IPS-18c (cell line): ENCODE results near the gene MBNL3.
"Not testable (repeated sequence)": the region's sequence is repeated elsewhere in the genome, so short reads cannot be mapped to it uniquely, and the experiment has no call there.

Source experiments
- H3K4me3 ChIP-seq: 2 replicates; pipeline ENCODE4 v1.7.0; 2013; ENCODE audit warnings: low read depth, mild to moderate bottlenecking, low read length, moderate library complexity; ENCODE audit not compliant: insufficient read depth
- H3K9me3 ChIP-seq: one replicate; pipeline ENCODE4 v1.6.1; 2013; ENCODE audit warnings: mild to moderate bottlenecking, low read length, moderate library complexity; ENCODE audit not compliant: control insufficient read depth, insufficient read depth

Gene MBNL3

GRCh38 chrX:132367314-132367713 lies 121.5 kb downstream of the MBNL3 start:
- no peak overlapping the region for H3K4me3 ChIP-seq
- no peaks in the 10 kb centered on the region for H3K9me3 ChIP-seq

GRCh38 chrX:132365490-132365889 lies 123.3 kb downstream of the MBNL3 start:
- Histone ChIP-seq H3K9me3 (no peaks in the 10 kb centered on the region), H3K4me3 (no peak overlapping the region)

- Histone ChIP-seq H3K9me3 (no peaks in the 10 kb centered on the region), H3K4me3 (no peak overlapping the region)
These were observed 124.5 kb downstream of the MBNL3 start for GRCh38 chrX:132364313-132364712.

DNA sequence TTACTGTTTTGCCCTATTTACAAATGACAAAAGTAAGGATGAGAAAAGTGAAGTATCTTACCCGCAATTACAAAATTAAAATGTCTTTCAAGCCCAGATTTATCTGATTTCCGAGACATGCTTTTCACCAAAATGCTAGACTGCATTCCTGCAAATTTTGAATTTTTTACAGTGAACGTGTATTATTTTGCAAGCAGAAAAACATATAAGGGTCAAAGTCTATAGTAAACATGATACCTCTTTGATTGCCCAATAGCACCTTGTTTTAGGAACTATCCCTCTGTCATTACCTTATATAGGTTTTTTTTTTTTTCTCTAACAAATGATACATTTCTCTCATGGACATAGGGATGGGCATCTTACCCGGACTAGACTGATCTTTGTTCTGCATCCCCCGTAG lies 135.4 kb downstream of the MBNL3 start:
- H3K4me3 ChIP-seq = no peak overlapping the region
- H3K9me3 ChIP-seq = peaks cover 2% of the 10 kb centered on the region

DNA sequence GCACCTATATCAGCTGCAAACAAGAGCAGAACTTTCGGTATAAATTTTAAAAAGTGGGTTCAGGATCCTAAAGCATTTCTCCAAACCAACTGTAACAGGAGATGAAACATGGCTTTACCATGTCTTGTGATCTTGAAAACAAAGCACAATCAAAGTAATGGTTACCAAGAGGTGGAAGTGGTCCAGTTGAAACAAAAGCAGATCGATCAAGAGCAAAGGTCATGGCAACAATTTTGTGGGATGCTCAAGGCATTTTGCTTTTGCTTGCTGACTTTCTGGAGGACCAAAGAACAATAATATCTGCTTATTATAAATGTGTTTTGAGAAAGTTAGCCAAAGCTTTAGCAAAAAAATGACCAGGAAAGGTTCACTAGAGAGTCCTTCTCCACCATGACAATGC lies 152.7 kb downstream of the MBNL3 start:
- Histone ChIP-seq H3K9me3 (peaks cover 5% of the 10 kb centered on the region), H3K4me3 (no peak overlapping the region)

GRCh38 chrX:132333351-132333750 lies 155.5 kb downstream of the MBNL3 start:
- Histone ChIP-seq H3K4me3 (no peak overlapping the region), H3K9me3 (peaks cover 5% of the 10 kb centered on the region)

DNA sequence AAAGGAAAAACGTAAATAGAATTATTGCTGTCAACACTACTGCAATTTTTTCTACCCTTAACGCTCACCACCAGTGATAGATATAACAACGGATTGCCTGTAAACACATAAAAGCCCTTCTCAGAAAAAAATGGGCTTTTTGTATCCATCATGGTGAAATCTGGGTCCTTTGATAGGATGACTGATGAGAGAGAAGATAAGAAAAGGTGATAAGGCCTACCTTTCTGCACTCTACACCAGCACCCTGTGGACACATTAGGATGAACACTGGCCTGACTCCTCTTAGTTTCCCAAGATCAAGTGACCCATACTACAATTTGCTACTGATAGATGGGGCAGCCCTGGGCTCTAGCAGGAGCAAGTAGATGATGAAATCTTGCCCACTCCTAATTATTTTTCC lies 157.3 kb downstream of the MBNL3 start:
- H3K4me3 ChIP-seq = no peak overlapping the region
- H3K9me3 ChIP-seq = peaks cover 5% of the 10 kb centered on the region

GRCh38 chrX:132331000-132331399 lies 157.8 kb downstream of the MBNL3 start:
- peaks cover 5% of the 10 kb centered on the region for H3K9me3 ChIP-seq
- no peak overlapping the region for H3K4me3 ChIP-seq

DNA sequence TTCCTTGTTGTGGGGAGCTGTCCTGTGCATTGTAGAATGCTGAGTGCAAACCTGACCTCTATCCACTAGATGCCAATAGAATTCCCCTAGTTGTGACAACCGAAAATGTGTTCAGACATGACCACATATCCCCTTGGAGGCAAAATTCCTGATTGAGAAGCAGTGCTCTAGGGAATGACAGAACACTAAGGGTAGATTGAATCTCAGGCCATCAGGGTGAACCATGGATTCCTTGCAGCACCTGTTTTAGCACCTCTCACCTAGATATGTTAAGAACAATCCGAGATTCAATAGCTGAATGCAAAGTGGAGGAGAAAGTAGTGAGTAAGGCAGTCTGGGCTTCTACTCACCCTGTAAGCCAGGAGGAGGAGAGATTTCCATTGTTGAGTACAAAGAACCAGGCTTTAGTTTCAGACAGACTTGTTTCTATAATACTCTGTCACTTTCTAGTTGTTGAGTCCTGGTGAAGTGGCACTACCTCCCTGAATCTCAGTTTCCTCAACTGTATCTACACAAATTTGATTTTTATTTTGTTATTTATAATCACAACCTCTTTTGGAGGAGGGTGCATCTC lies 158.6 kb downstream of the MBNL3 start:
- no peak overlapping the region for H3K4me3 ChIP-seq
- H3K9me3 ChIP-seq = peaks cover 7% of the 10 kb centered on the region

- not testable (repeated sequence) for H3K9me3 ChIP-seq, H3K4me3 ChIP-seq
These were observed 161.9 kb downstream of the MBNL3 start for GRCh38 chrX:132326960-132327359.
